ENCODE measurements around the gene SYT15B. TPM values are rescaled to one million over a fixed set of nuclear protein-coding genes. Genes with fewer than 3 reads are reported as not detected.
"Not testable (repeated sequence)": the region's sequence is repeated elsewhere in the genome, so short reads cannot be mapped to it uniquely, and the experiment has no call there.

SYT15B gene
- not detected for polyA plus RNA-seq (2013, experiment 1 of 4)
- not detected for polyA plus RNA-seq (2013, experiment 2 of 4)
- 0.11 TPM for polyA plus RNA-seq (2013, experiment 3 of 4)
- not detected for polyA plus RNA-seq (2013, experiment 4 of 4)

- H3K4me3 ChIP-seq (ENCODE audit: insufficient read depth, low read depth, low read length); H3K4me1 ChIP-seq (ENCODE audit: control insufficient read depth, insufficient read depth, low read length); H3K27ac ChIP-seq (ENCODE audit: insufficient read depth, low read depth, low read length, poor library complexity, severe bottlenecking); H3K36me3 ChIP-seq (ENCODE audit: control insufficient read depth, insufficient read depth, low read length); H3K9me3 ChIP-seq (ENCODE audit: control insufficient read depth, low read length): not testable (repeated sequence)
- 83 to 93% methylated on average over 16 to 18 of the region's 33 CpGs for WGBS, 2 experiments
- H3K27me3 ChIP-seq (ENCODE audit: control insufficient read depth, insufficient read depth, low read length, poor library complexity, severe bottlenecking), result peaks cover 14% of the 10 kb centered on the region
Measured at GRCh38 chr10:47763554-47764175, at the start of gene SYT15B. Gene SYT15B (minus strand): TSS chr10:47763592. CDS start chr10:47762640, 952 bp downstream.

DNA sequence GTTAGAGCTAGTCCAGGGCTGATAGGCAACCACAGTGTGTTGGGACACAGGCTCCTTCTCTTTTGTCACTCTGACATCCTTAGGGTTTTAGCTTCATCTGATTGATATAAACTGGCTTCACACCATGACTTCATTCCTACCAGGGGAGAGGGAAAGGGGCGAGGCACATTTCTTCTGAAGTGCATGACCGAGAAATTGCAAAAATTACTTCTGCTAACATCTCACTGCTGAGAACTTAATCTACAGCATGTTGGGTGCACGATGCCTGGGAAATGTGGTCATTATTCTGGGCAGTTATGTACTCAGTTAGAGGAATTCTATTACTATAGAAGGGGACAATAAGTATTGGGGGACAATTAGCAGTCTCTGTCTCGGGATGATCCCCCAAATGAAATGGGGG lies 16.2 kb upstream of the SYT15B start:
- H3K27ac ChIP-seq (ENCODE audit: insufficient read depth, low read depth, low read length, poor library complexity, severe bottlenecking); H3K4me1 ChIP-seq (ENCODE audit: control insufficient read depth, insufficient read depth, low read length); H3K27me3 ChIP-seq (ENCODE audit: control insufficient read depth, insufficient read depth, low read length, poor library complexity, severe bottlenecking); H3K36me3 ChIP-seq (ENCODE audit: control insufficient read depth, insufficient read depth, low read length); H3K4me3 ChIP-seq (ENCODE audit: insufficient read depth, low read depth, low read length); H3K9me3 ChIP-seq (ENCODE audit: control insufficient read depth, low read length): not testable (repeated sequence)
- no CpG with 5 or more reads among the region's 4 CpGs for WGBS, 2 experiments

GRCh38 chr10:47775361-47776231 lies 12.2 kb upstream of the SYT15B start:
- not testable (repeated sequence) for H3K4me3 ChIP-seq (ENCODE audit: insufficient read depth, low read depth, low read length); H3K4me1 ChIP-seq (ENCODE audit: control insufficient read depth, insufficient read depth, low read length); H3K36me3 ChIP-seq (ENCODE audit: control insufficient read depth, insufficient read depth, low read length); H3K9me3 ChIP-seq (ENCODE audit: control insufficient read depth, low read length); H3K27me3 ChIP-seq (ENCODE audit: control insufficient read depth, insufficient read depth, low read length, poor library complexity, severe bottlenecking); H3K27ac ChIP-seq (ENCODE audit: insufficient read depth, low read depth, low read length, poor library complexity, severe bottlenecking)
- WGBS, 2 experiments, result 5 to 7% methylated on average over 3 of the region's 6 CpGs

- H3K27ac ChIP-seq (ENCODE audit: insufficient read depth, low read depth, low read length, poor library complexity, severe bottlenecking); H3K36me3 ChIP-seq (ENCODE audit: control insufficient read depth, insufficient read depth, low read length); H3K4me3 ChIP-seq (ENCODE audit: insufficient read depth, low read depth, low read length); H3K27me3 ChIP-seq (ENCODE audit: control insufficient read depth, insufficient read depth, low read length, poor library complexity, severe bottlenecking); H3K9me3 ChIP-seq (ENCODE audit: control insufficient read depth, low read length); H3K4me1 ChIP-seq (ENCODE audit: control insufficient read depth, insufficient read depth, low read length): not testable (repeated sequence)
- WGBS, 2 experiments, result no CpG with 5 or more reads among the region's 2 CpGs
Measured at GRCh38 chr10:47770745-47771144, 7.4 kb upstream of the SYT15B start.

GRCh38 chr10:47768578-47769115 lies 5.3 kb upstream of the SYT15B start:
- H3K36me3 ChIP-seq (ENCODE audit: control insufficient read depth, insufficient read depth, low read length); H3K4me1 ChIP-seq (ENCODE audit: control insufficient read depth, insufficient read depth, low read length); H3K9me3 ChIP-seq (ENCODE audit: control insufficient read depth, low read length); H3K4me3 ChIP-seq (ENCODE audit: insufficient read depth, low read depth, low read length); H3K27me3 ChIP-seq (ENCODE audit: control insufficient read depth, insufficient read depth, low read length, poor library complexity, severe bottlenecking); H3K27ac ChIP-seq (ENCODE audit: insufficient read depth, low read depth, low read length, poor library complexity, severe bottlenecking): not testable (repeated sequence)
- 80 to 85% methylated on average over 3 of the region's 7 CpGs for WGBS, 2 experiments

DNA sequence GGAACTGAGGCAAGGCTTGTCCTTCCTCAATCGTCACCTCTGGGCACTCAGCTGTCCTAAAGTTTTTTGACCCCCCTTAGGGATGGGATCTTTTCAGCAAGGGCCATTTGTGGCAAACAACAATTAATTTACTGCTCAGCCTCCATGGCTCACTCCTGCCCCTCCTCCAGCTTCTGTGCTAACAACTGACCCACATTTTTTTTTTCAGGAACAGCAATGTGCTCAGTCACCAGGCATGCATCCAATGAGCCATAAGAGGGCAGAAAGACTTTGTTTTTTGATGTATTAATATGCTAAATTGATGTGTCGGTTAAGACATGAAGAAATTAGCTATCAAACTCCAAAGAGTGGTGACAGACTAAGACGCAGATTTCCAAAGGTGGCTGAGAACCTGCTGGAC lies 4.7 kb upstream of the SYT15B start:
- H3K27me3 ChIP-seq (ENCODE audit: control insufficient read depth, insufficient read depth, low read length, poor library complexity, severe bottlenecking); H3K4me1 ChIP-seq (ENCODE audit: control insufficient read depth, insufficient read depth, low read length): not testable (repeated sequence)
- WGBS, 2 experiments, result 100% methylated on average over 1 of the region's 3 CpGs; no CpG with 5 or more reads in 1 of the 2 experiments

DNA sequence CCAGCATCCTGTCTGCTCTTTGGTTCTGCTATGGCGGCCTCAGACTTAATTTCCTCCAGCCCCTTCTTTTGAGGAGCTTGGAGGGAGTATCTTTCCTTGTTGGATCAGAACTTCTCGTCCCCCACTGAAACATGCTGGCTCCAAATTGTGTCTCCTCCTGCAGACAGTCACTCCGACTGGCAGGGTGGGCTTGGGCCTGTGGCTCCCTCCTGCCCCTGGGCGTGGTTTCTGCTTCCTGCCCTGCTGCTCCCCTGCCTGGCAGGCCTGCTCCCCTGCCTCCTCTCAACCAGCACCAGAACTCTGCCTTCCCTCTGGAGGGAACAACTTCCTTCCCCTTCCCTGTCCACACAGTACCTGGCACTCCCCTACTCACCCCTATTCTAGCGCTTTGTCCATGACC lies 3.8 kb upstream of the SYT15B start:
- WGBS, 2 experiments, result 66 to 69% methylated on average over 2 to 3 of the region's 5 CpGs
- H3K27me3 ChIP-seq (ENCODE audit: control insufficient read depth, insufficient read depth, low read length, poor library complexity, severe bottlenecking), result peaks cover 12% of the 10 kb centered on the region
- H3K36me3 ChIP-seq (ENCODE audit: control insufficient read depth, insufficient read depth, low read length); H3K27ac ChIP-seq (ENCODE audit: insufficient read depth, low read depth, low read length, poor library complexity, severe bottlenecking); H3K9me3 ChIP-seq (ENCODE audit: control insufficient read depth, low read length); H3K4me3 ChIP-seq (ENCODE audit: insufficient read depth, low read depth, low read length); H3K4me1 ChIP-seq (ENCODE audit: control insufficient read depth, insufficient read depth, low read length): not testable (repeated sequence)

More for the DNA sequence above, 4.7 kb upstream of the SYT15B start:
- not testable (repeated sequence) for H3K36me3 ChIP-seq (ENCODE audit: control insufficient read depth, insufficient read depth, low read length); H3K4me3 ChIP-seq (ENCODE audit: insufficient read depth, low read depth, low read length); H3K9me3 ChIP-seq (ENCODE audit: control insufficient read depth, low read length); H3K27ac ChIP-seq (ENCODE audit: insufficient read depth, low read depth, low read length, poor library complexity, severe bottlenecking)

DNA sequence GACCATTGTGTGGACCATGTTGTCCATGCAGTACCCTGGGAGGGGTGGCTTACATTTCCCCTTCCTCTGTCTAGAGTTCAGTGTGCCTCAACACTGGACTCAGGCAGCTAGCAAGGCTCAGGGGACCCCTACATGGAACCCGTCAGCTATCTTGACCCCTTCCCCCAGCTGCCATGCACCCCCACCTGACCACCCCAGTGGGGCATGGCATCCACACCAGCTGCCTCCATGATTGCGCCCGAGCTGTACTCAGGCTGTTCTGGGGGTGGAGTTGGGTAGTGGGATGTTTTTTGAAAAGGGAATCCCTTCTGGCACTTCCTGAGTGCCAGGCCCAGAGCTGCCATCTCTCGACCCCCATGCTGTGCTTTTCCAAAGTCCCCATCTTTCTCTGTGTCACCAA lies 1.8 kb upstream of the SYT15B start:
- not testable (repeated sequence) for H3K27ac ChIP-seq (ENCODE audit: insufficient read depth, low read depth, low read length, poor library complexity, severe bottlenecking); H3K4me1 ChIP-seq (ENCODE audit: control insufficient read depth, insufficient read depth, low read length); H3K9me3 ChIP-seq (ENCODE audit: control insufficient read depth, low read length); H3K4me3 ChIP-seq (ENCODE audit: insufficient read depth, low read depth, low read length); H3K36me3 ChIP-seq (ENCODE audit: control insufficient read depth, insufficient read depth, low read length)
- WGBS, 2 experiments, result 100% methylated on average over 1 of the region's 4 CpGs; no CpG with 5 or more reads in 1 of the 2 experiments
- H3K27me3 ChIP-seq (ENCODE audit: control insufficient read depth, insufficient read depth, low read length, poor library complexity, severe bottlenecking), result peaks cover 14% of the 10 kb centered on the region

DNA sequence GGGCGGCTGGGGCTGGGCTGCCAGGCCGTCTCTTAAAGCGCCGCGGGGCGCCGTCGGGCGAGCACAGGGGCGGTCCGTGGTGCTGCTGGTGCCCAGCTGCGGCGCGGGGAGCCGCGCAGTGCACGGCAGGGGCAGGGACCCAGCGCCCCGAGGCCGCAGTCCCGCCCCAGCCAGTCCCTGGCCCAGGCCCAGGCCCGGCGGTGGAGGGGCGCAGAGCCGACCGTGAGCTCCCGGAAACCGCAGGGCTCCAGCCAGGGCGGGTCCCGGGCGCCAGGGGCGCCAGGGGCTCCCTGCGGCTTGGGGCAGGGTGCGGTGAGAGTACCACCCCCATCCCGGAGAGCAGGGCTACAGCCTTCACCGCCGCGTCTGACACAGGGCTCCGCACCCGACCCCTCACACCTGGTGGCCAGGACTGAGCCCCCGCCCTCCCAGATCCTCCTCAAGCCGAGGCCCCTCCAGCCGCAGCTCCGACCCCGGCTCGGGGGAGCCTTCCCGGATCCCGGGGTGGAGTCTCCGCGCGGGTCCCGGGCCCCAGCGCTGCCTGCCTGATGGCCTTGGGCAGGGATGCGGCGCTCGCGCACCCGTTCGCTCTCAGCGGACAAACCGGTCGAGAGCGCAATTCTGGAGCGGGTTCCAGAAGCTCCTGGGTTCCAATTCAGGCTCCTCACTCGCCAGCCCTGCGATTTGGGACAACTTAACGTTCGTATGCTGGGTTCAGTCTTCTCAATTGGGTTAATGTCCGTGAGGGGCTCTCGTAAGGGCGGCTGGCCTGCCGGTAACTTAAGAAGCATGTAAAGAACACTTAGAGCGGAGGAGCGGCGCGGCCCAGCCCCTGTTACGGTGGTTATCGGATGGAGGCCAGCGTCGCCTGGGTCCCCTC lies 478 bp downstream of the SYT15B start:
- H3K9me3 ChIP-seq (ENCODE audit: control insufficient read depth, low read length); H3K36me3 ChIP-seq (ENCODE audit: control insufficient read depth, insufficient read depth, low read length); H3K4me1 ChIP-seq (ENCODE audit: control insufficient read depth, insufficient read depth, low read length); H3K27ac ChIP-seq (ENCODE audit: insufficient read depth, low read depth, low read length, poor library complexity, severe bottlenecking); H3K4me3 ChIP-seq (ENCODE audit: insufficient read depth, low read depth, low read length): not testable (repeated sequence)
- WGBS, 2 experiments, result 3 to 6% methylated on average over 53 to 61 of the region's 80 CpGs
- peaks cover 14% of the 10 kb centered on the region for H3K27me3 ChIP-seq (ENCODE audit: control insufficient read depth, insufficient read depth, low read length, poor library complexity, severe bottlenecking)

All from ectodermal cell (in vitro differentiated cells).